SK-N-SH (cell line): Measurements from ENCODE around the gene RAPGEF6. TPM values are rescaled to one million over a fixed set of nuclear protein-coding genes. Genes with fewer than 3 reads are reported as not detected.

Source experiments
- CTCF ChIA-PET: fragments of 300-600, 350-600 bp; formaldehyde crosslinking; extraction: SDS; loops from one replicate; lab custom pipeline; 2021; lab: Yijun Ruan, JAX
- POLR2A ChIA-PET: fragments of 350-600 bp; sonication (Branson Sonifier 250); formaldehyde crosslinking; extraction: SDS; loops from one replicate; lab custom pipeline; 2020; ENCODE audit warnings: antibody characterized with exemption, inconsistent platforms; lab: Yijun Ruan, JAX
- DNase-seq: peaks from one replicate; pipeline ENCODE4 v3.0.0; 2012
- H2AFZ ChIP-seq: fragments of 200-600 bp; sonication (generic); 2 replicates; pipeline ENCODE4 v1.8.1; 2016; ENCODE audit warnings: antibody characterized with exemption, mild to moderate bottlenecking, low read depth
- H3F3A ChIP-seq: fragments of 200-600 bp; sonication (generic); replicated peaks from 2 replicates; pipeline ENCODE3; 2016; ENCODE audit warnings: antibody characterized with exemption, mild to moderate bottlenecking; ENCODE audit not compliant: insufficient read depth
- H3K27ac ChIP-seq, 2 experiments: fragments of 200-500 bp in 1 of 2; fragments of 200-600 bp in 1 of 2; sonication (Bioruptor generic) in 1 of 2; sonication (generic), shearing (Covaris generic) in 1 of 2; 2 replicates each; pipeline versions ENCODE4 v1.5.1 to v1.6.1; 2014 to 2016; ENCODE audit warnings: low read depth in 2 of 2, inconsistent platforms in 1 of 2, low read length in 1 of 2, mild to moderate bottlenecking in 1 of 2, mixed read lengths in 1 of 2
- H3K27me3 ChIP-seq: fragments of 200-600 bp; sonication (generic), shearing (Covaris generic); 2 replicates; pipeline ENCODE4 v1.6.1; 2016; ENCODE audit warnings: mixed run types; ENCODE audit not compliant: insufficient read depth
- H3K36me3 ChIP-seq, 2 experiments: fragments of 200-500 bp in 1 of 2; fragments of 200-600 bp in 1 of 2; sonication (Bioruptor generic) in 1 of 2; sonication (generic) in 1 of 2; replicated peaks in 1 of 2; 2 replicates each; pipeline versions ENCODE3 to v1.5.1; 2014 to 2016; ENCODE audit warnings: low read length in 1 of 2, mild to moderate bottlenecking in 1 of 2; ENCODE audit not compliant: insufficient read depth in 2 of 2, control insufficient read depth in 1 of 2
- H3K4me1 ChIP-seq, 2 experiments: fragments of 200-500 bp in 1 of 2; fragments of 200-600 bp in 1 of 2; sonication (Bioruptor generic) in 1 of 2; sonication (generic), shearing (Covaris generic) in 1 of 2; 2 replicates each; pipeline versions ENCODE4 v1.5.1 to v1.6.1; 2014 to 2016; ENCODE audit warnings: low read depth in 1 of 2, low read length in 1 of 2, mixed run types in 1 of 2; ENCODE audit not compliant: insufficient read depth in 2 of 2, control insufficient read depth in 1 of 2
- H3K4me2 ChIP-seq: fragments of 200-600 bp; sonication (generic), shearing (Covaris generic); 2 replicates; pipeline ENCODE4 v1.6.1; 2017; ENCODE audit warnings: mixed run types
- H3K4me3 ChIP-seq, 2 experiments: fragments of 200-500 bp in 1 of 2; fragments of 200-600 bp in 1 of 2; sonication (Bioruptor generic) in 1 of 2; sonication (generic), shearing (Covaris generic) in 1 of 2; 2 replicates each; pipeline versions ENCODE4 v1.5.1 to v1.8.1; 2014 to 2016; ENCODE audit warnings: low read depth in 2 of 2, inconsistent platforms in 1 of 2, low read length in 1 of 2, mild to moderate bottlenecking in 1 of 2, mixed read lengths in 1 of 2, moderate library complexity in 1 of 2
- H3K79me2 ChIP-seq: fragments of 200-600 bp; sonication (generic); 2 replicates; pipeline ENCODE4 v1.8.1; 2017; ENCODE audit warnings: mild to moderate bottlenecking; ENCODE audit not compliant: insufficient read depth
- H3K9ac ChIP-seq: fragments of 200-600 bp; sonication (generic); 2 replicates; pipeline ENCODE4 v1.6.1; 2017; ENCODE audit warnings: mixed run types
- H3K9me2 ChIP-seq: fragments of 200-600 bp; sonication (generic); 2 replicates; pipeline ENCODE4 v1.6.1; 2017; ENCODE audit warnings: mixed run types
- H3K9me3 ChIP-seq: fragments of 200-600 bp; sonication (generic); 2 replicates; pipeline ENCODE4 v1.6.1; 2017; ENCODE audit warnings: mixed run types, mild to moderate bottlenecking, moderate library complexity
- H4K20me1 ChIP-seq: fragments of 200-600 bp; sonication (generic); 2 replicates; pipeline ENCODE4 v1.6.1; 2017; ENCODE audit warnings: mild to moderate bottlenecking, mixed run types; ENCODE audit not compliant: insufficient read depth
- CHD2 ChIP-seq: fragments of 150-350 bp; IDR thresholded peaks from 2 replicates; pipeline ENCODE4 v1.6.1; 2018; ENCODE audit warnings: low read length; ENCODE audit not compliant: partially characterized antibody
- CTCF ChIP-seq: fragments of 200-600 bp; sonication (generic); IDR thresholded peaks from 2 replicates; pipeline ENCODE4 v1.6.1; 2017; ENCODE audit warnings: antibody characterized with exemption, mild to moderate bottlenecking, moderate library complexity
- ELF1 ChIP-seq: IDR thresholded peaks from 2 replicates; pipeline ENCODE4 v1.4.0; 2012
- EP300 ChIP-seq, 2 experiments: IDR thresholded peaks; 2 replicates each; pipeline versions ENCODE4 v1.4.0 to v1.6.1; 2012; ENCODE audit warnings: borderline replicate concordance in 1 of 2, low read depth in 1 of 2, low read length in 1 of 2
- FOSL2 ChIP-seq: IDR thresholded peaks from 2 replicates; pipeline ENCODE4 v1.4.0; 2012; ENCODE audit warnings: low read depth, mild to moderate bottlenecking, moderate library complexity, borderline replicate concordance
- GABPA ChIP-seq: IDR thresholded peaks from 2 replicates; pipeline ENCODE4 v1.4.0; 2012; ENCODE audit warnings: low read depth, mild to moderate bottlenecking
- GATA2 ChIP-seq: sonication (generic); formaldehyde crosslinking; IDR thresholded peaks from 2 replicates; pipeline ENCODE4 v1.5.0; 2020; ENCODE audit warnings: mild to moderate bottlenecking, missing genetic modification reagents
- IRF3 ChIP-seq: fragments of 150-350 bp; IDR thresholded peaks from 2 replicates; pipeline ENCODE4 v1.6.1; 2016; ENCODE audit warnings: mild to moderate bottlenecking, low read depth, low read length
- JUND ChIP-seq: IDR thresholded peaks from 2 replicates; pipeline ENCODE4 v1.4.0; 2012
- PBX3 ChIP-seq: IDR thresholded peaks from 2 replicates; pipeline ENCODE4; 2012
- RAD21 ChIP-seq: IDR thresholded peaks from 2 replicates; pipeline ENCODE4 v1.6.1; 2012; ENCODE audit warnings: mild to moderate bottlenecking, low read length
- SMC3 ChIP-seq: IDR thresholded peaks from 2 replicates; pipeline ENCODE4 v1.6.1; 2012; ENCODE audit warnings: low read depth, low read length, improper control_type of control experiment
- TCF12 ChIP-seq: IDR thresholded peaks from 2 replicates; pipeline ENCODE4 v1.4.0; 2012
- TEAD4 ChIP-seq: IDR thresholded peaks from 2 replicates; pipeline ENCODE4 v1.4.0; 2012; ENCODE audit warnings: mild to moderate bottlenecking, borderline replicate concordance; ENCODE audit not compliant: insufficient read depth
- USF1 ChIP-seq: IDR thresholded peaks from 2 replicates; pipeline ENCODE4 v1.4.0; 2012; ENCODE audit warnings: low read depth, borderline replicate concordance
- USF2 ChIP-seq: fragments of 150-350 bp; IDR thresholded peaks from 2 replicates; pipeline ENCODE4 v1.6.1; 2017; ENCODE audit warnings: antibody characterized with exemption, low read length, low read depth, borderline replicate concordance
- ZBTB33 ChIP-seq: IDR thresholded peaks from 2 replicates; pipeline ENCODE4 v1.4.0; 2012; ENCODE audit warnings: low read depth, borderline replicate concordance
- WGBS: methylation state at CpG from one replicate; pipeline ENCODE4 v1.1.6; 2017; ENCODE audit warnings: low lambda C conversion rate; 5-methylcytosine and 5-hydroxymethylcytosine counted together
- polyA plus RNA-seq, 3 experiments: library from polyadenylated mRNA; depleted of rRNA; stranded (reverse); fragments of >200 nt; gene quantifications; 2 replicates each; pipeline ENCODE4 v1.2.3, GENCODE V29; 2012

The RAPGEF6 gene
- polyA plus RNA-seq, 1 of the 3 experiments (the other 2 are of a cell fraction) = 2.9 TPM

- 37% methylated on average over 5 of the region's 6 CpGs for WGBS
- ChIA-PET POLR2A (no interaction called here), CTCF (interaction anchor here (0.5 to 0.6 kb wide), 2 partner anchors 81 to 396 kb away, joined by 3 read pairs; no protein-coding TSS in a partner anchor)
- H3K27me3 ChIP-seq = no peaks in the 10 kb centered on the region
- H3K79me2 ChIP-seq = peaks cover 87% of the 10 kb centered on the region
- no peak overlapping the region for H2AFZ ChIP-seq
- H4K20me1 ChIP-seq = no peaks in the 10 kb centered on the region
- DNase-seq = no peak
- H3K4me2 ChIP-seq = peak overlapping the region; percentile 25
- H3K27ac ChIP-seq = peak overlapping the region; percentile 16 to 72; a peak in 3 of 4 replicates
- H3K9ac ChIP-seq = no peak overlapping the region; the same call in 1 of the 2 replicates
- H3K4me1 ChIP-seq = peaks cover 0 to 10% of the 10 kb centered on the region in 2 experiments; a peak in 1 of 4 replicates
- no peaks in the 10 kb centered on the region for H3K36me3 ChIP-seq
- TF ChIP-seq GABPA = no peak
- TF ChIP-seq PBX3 = peak; percentile 57
- TF ChIP-seq TEAD4 = peak; percentile 80; the same call in 1 of the 2 replicates
- no peak for TF ChIP-seq IRF3
- TF ChIP-seq CHD2 = no peak
- TF ChIP-seq CTCF = no peak
- TF ChIP-seq JUND = peak; percentile 60
- TF ChIP-seq TCF12 = peak; percentile 46; the same call in 1 of the 2 replicates
- TF ChIP-seq USF1 = no peak
- TF ChIP-seq EP300 (IDR thresholded peaks at IDR 0.05; ENCODE audit: borderline replicate concordance in 1 of 2, low read depth in 1 of 2, low read length in 1 of 2) = 0 out of 4 replicates have a peak, but pooled peaks of 1 of the 2 experiments have one; percentile 40
- TF ChIP-seq GATA2 = no peak
- TF ChIP-seq RAD21 = no peak
- no peak for TF ChIP-seq SMC3
- TF ChIP-seq ZBTB33 = 0 out of 2 replicates have a peak, but pooled peaks have one; percentile 15
- no peak; the same call in 1 of the 2 replicates for TF ChIP-seq ELF1
- TF ChIP-seq FOSL2 = peak; percentile 59; the same call in 1 of the 2 replicates
- no peak for TF ChIP-seq USF2
- H3K4me3 ChIP-seq = no peak overlapping the region
- no peaks in the 10 kb centered on the region for H3K9me2 ChIP-seq
- no peaks in the 10 kb centered on the region for H3K9me3 ChIP-seq
- H3F3A ChIP-seq = peaks cover 20% of the 10 kb centered on the region
Measured at GRCh38 chr5:131610198-131611063, 24.6 kb downstream of the RAPGEF6 start.
